GM12865 (cell line): ENCODE measurements around the gene RASGRF2.
"Not testable (repeated sequence)": the region's sequence is repeated elsewhere in the genome, so short reads cannot be mapped to it uniquely, and the experiment has no call there.

ENCODE experiments used
- DNase-seq: peaks from one replicate; pipeline ENCODE4 v3.0.0; 2010; ENCODE audit warnings: low read depth
- H3K4me3 ChIP-seq: 2 replicates; pipeline ENCODE4 v1.5.1; 2011; ENCODE audit warnings: mild to moderate bottlenecking, low read depth, low read length, control low read depth
- CTCF ChIP-seq: IDR thresholded peaks from 2 replicates; pipeline ENCODE4 v1.5.1; 2011; ENCODE audit warnings: low read length, control low read depth, low read depth, inconsistent platforms; ENCODE audit not compliant: insufficient read depth; ENCODE audit errors: missing control alignments

RASGRF2 gene

GRCh38 chr5:81097713-81098112 is 137.6 kb downstream of the RASGRF2 start:
- no peak overlapping the region for H3K4me3 ChIP-seq
- no peak for TF ChIP-seq CTCF

GRCh38 chr5:81105261-81105877 is 145.2 kb downstream of the RASGRF2 start:
- no peak for TF ChIP-seq CTCF
- no peak overlapping the region for H3K4me3 ChIP-seq
- DNase-seq = no peak

More at GRCh38 chr5:81097713-81098112, 137.6 kb downstream of the RASGRF2 start:
- DNase-seq = no peak

GRCh38 chr5:81115261-81115660 is 155.1 kb downstream of the RASGRF2 start:
- DNase-seq = no peak
- TF ChIP-seq CTCF = no peak

GRCh38 chr5:81117566-81117965 is 157.4 kb downstream of the RASGRF2 start:
- TF ChIP-seq CTCF = no peak
- H3K4me3 ChIP-seq = no peak overlapping the region
- DNase-seq = no peak

More at GRCh38 chr5:81115261-81115660, 155.1 kb downstream of the RASGRF2 start:
- H3K4me3 ChIP-seq = no peak overlapping the region

- DNase-seq = no peak
- no peak for TF ChIP-seq CTCF
- H3K4me3 ChIP-seq = no peak overlapping the region
Observed at GRCh38 chr5:81121273-81121672, 161.1 kb downstream of the RASGRF2 start.

- no peak for DNase-seq
- H3K4me3 ChIP-seq = no peak overlapping the region
- no peak for TF ChIP-seq CTCF
Observed at GRCh38 chr5:81121836-81122630, 161.9 kb downstream of the RASGRF2 start.

- not testable (repeated sequence) for H3K4me3 ChIP-seq, DNase-seq
Observed at GRCh38 chr5:81124689-81125088, 164.5 kb downstream of the RASGRF2 start.
